ENCODE measurements around the gene NTM.

Gene NTM

DNA sequence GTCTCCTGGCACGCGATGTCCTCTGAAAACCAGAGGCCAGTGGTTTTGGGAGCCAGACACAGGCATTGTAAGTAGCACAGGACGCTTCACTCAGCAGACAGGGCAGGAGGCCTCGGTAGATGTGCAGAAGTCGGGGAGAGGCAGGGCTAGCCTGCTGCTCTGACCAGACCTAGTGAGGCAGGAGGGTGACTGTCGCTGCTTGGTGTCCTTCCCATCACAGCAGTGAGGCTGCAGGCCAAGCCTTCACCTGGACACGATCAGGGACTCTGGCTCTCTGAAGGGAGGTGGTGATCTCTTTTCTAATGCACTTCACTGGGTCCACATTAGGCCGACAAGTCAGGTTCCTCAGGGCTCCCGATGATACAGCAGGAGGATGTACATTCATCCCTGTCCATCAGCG lies 583.7 kb downstream of the NTM start:
- TF ChIP-seq, protein P1, sequence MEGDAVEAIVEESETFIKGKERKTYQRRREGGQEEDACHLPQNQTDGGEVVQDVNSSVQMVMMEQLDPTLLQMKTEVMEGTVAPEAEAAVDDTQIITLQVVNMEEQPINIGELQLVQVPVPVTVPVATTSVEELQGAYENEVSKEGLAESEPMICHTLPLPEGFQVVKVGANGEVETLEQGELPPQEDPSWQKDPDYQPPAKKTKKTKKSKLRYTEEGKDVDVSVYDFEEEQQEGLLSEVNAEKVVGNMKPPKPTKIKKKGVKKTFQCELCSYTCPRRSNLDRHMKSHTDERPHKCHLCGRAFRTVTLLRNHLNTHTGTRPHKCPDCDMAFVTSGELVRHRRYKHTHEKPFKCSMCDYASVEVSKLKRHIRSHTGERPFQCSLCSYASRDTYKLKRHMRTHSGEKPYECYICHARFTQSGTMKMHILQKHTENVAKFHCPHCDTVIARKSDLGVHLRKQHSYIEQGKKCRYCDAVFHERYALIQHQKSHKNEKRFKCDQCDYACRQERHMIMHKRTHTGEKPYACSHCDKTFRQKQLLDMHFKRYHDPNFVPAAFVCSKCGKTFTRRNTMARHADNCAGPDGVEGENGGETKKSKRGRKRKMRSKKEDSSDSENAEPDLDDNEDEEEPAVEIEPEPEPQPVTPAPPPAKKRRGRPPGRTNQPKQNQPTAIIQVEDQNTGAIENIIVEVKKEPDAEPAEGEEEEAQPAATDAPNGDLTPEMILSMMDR (IDR thresholded peaks at IDR 0.05; ENCODE audit: low read depth, low read length) = no peak
- no peak for DNase-seq
- Histone ChIP-seq H3K4me3 (ENCODE audit: low read depth, low read length) (no peak overlapping the region), H3K4me1 (no peaks in the 10 kb centered on the region), H3K36me3 (no peaks in the 10 kb centered on the region), H3K9me3 (no peaks in the 10 kb centered on the region), H3K27me3 (no peaks in the 10 kb centered on the region)

DNA sequence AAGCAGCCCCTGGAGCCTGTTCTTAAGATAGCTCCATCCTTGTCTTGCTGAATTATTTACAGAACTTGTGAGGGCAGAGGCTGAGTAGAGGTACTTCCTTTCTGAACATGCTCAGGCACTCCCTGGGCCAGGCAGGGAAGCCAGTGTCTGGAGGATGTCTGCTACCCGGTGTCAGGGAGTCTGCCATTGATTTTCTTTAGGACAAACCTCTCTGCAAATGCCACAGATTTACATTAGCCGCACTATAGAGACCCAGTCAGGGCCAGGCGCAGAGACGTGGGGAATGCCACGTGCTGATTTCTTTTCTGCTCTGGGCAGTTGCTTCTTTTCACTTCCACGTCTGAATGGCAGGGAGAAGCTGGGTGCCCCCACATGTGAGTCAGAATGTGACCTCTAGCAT lies 585.5 kb downstream of the NTM start:
- TF ChIP-seq, protein P1 (IDR thresholded peaks at IDR 0.05; ENCODE audit: low read depth, low read length) = no peak
- H3K9me3 ChIP-seq = no peaks in the 10 kb centered on the region
- DNase-seq = no peak
- H3K4me1 ChIP-seq = no peaks in the 10 kb centered on the region
- H3K36me3 ChIP-seq = no peaks in the 10 kb centered on the region
- H3K4me3 ChIP-seq (ENCODE audit: low read depth, low read length) = no peak overlapping the region
- H3K27me3 ChIP-seq = no peaks in the 10 kb centered on the region

DNA sequence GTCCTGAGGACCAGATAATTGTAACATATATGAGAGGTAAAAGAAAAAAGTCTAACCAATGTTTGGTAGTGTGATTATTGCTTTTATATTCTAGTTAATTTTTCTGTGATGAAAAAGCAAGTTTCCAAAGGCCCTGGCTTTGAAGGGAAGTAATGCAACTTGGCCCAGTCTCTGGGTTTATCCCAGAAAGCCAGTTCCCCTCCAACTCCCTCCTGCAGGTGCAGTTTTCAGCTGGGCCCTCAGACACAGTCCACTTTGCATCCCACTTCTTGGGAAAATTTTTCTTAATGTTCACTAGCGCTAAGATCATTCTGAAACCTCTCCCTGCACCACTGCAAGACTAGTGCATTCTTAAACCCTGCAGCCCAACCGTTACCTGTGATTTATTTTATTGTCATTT lies 586.8 kb downstream of the NTM start:
- TF ChIP-seq, protein P1 (IDR thresholded peaks at IDR 0.05; ENCODE audit: low read depth, low read length) = no peak
- H3K4me1 ChIP-seq = no peaks in the 10 kb centered on the region
- H3K4me3 ChIP-seq (ENCODE audit: low read depth, low read length) = no peak overlapping the region
- no peaks in the 10 kb centered on the region for H3K9me3 ChIP-seq
- H3K36me3 ChIP-seq = no peaks in the 10 kb centered on the region
- no peaks in the 10 kb centered on the region for H3K27me3 ChIP-seq
- no peak for DNase-seq

GRCh38 chr11:131957875-131958274 lies 587.5 kb downstream of the NTM start:
- no peak overlapping the region for H3K4me3 ChIP-seq (ENCODE audit: low read depth, low read length)
- TF ChIP-seq, protein P1 (IDR thresholded peaks at IDR 0.05; ENCODE audit: low read depth, low read length) = no peak
- DNase-seq = no peak
- no peaks in the 10 kb centered on the region for H3K36me3 ChIP-seq
- no peaks in the 10 kb centered on the region for H3K27me3 ChIP-seq
- H3K9me3 ChIP-seq = no peaks in the 10 kb centered on the region
- H3K4me1 ChIP-seq = no peaks in the 10 kb centered on the region

DNA sequence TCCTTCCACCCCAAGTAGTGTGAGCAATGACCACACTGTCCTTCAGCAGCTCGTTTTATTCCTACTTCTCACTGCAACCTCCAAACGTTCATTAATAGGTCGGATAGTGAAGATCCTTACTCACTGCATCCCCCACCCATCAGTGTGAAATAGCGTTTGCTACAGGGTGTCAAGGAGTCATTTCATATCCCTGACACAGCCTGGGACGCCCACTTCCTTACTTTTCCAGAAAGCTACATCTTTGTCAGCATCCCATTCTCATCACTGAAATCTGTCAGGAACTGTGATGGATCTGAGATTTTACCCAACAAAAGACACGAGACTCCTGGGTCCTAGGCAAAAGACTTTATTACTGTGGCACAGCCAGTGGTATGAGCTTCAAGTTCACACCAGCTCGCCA lies 592.4 kb downstream of the NTM start:
- no peaks in the 10 kb centered on the region for H3K4me1 ChIP-seq
- no peak for DNase-seq
- H3K9me3 ChIP-seq = peaks cover 5% of the 10 kb centered on the region; the same call in 1 of the 2 replicates
- H3K4me3 ChIP-seq (ENCODE audit: low read depth, low read length) = no peak overlapping the region
- H3K27me3 ChIP-seq = no peaks in the 10 kb centered on the region
- H3K36me3 ChIP-seq = no peaks in the 10 kb centered on the region
- TF ChIP-seq, protein P1 (IDR thresholded peaks at IDR 0.05; ENCODE audit: low read depth, low read length) = no peak

- no peak for DNase-seq
- Histone ChIP-seq H3K4me3 (ENCODE audit: low read depth, low read length) (no peak overlapping the region), H3K4me1 (no peaks in the 10 kb centered on the region), H3K9me3 (peaks cover 5% of the 10 kb centered on the region; the same call in 1 of the 2 replicates), H3K36me3 (no peaks in the 10 kb centered on the region), H3K27me3 (no peaks in the 10 kb centered on the region)
- TF ChIP-seq, protein P1 (IDR thresholded peaks at IDR 0.05; ENCODE audit: low read depth, low read length) = no peak
Observed at GRCh38 chr11:131964698-131965483, 594.5 kb downstream of the NTM start.

All from BE2C (cell line).